HS-5 (cell line): ENCODE results near the gene MAGEB4.
"Not testable (repeated sequence)": the region's sequence is repeated elsewhere in the genome, so short reads cannot be mapped to it uniquely, and the experiment has no call there.

ENCODE experiments used
- DNase-seq: peaks from one replicate; pipeline ENCODE4 v3.0.0-alpha.2; 2012; ENCODE audit warnings: low read depth

Gene MAGEB4

GRCh38 chrX:30241724-30242415 is at the start of gene MAGEB4:
MAGEB4 (plus strand) TSS chrX:30242000; CDS start chrX:30242136, 136 bp downstream.
- no peak for DNase-seq

GRCh38 chrX:30193910-30194309 is 47.9 kb upstream of the MAGEB4 start:
- not testable (repeated sequence) for DNase-seq

- no peak for DNase-seq
Observed at GRCh38 chrX:30196322-30196721, 45.5 kb upstream of the MAGEB4 start.

GRCh38 chrX:30212172-30212571 is 29.6 kb upstream of the MAGEB4 start:
- no peak for DNase-seq

GRCh38 chrX:30215357-30215843 is 26.4 kb upstream of the MAGEB4 start, which contains the start of gene MAGEB2:
MAGEB2 (plus strand) TSS chrX:30215563; CDS start chrX:30218581, 3,018 bp downstream.
- DNase-seq: no peak

- no peak for DNase-seq
Observed at GRCh38 chrX:30217465-30217864, 24.3 kb upstream of the MAGEB4 start.

GRCh38 chrX:30219372-30219771 is 22.4 kb upstream of the MAGEB4 start:
- no peak for DNase-seq

GRCh38 chrX:30220661-30221060 is 21.1 kb upstream of the MAGEB4 start:
- no peak for DNase-seq

GRCh38 chrX:30224536-30224935 is 17.3 kb upstream of the MAGEB4 start:
- no peak for DNase-seq

GRCh38 chrX:30228526-30228925 is 13.3 kb upstream of the MAGEB4 start:
- DNase-seq: no peak

- DNase-seq: no peak
Observed at GRCh38 chrX:30230395-30230794, 11.4 kb upstream of the MAGEB4 start, which contains the start of gene MAGEB3. MAGEB3 (plus strand) TSS chrX:30230657; CDS start chrX:30235925, 5,268 bp downstream.

GRCh38 chrX:30246769-30247489 is 5.1 kb downstream of the MAGEB4 start, which contains the start of gene MAGEB1:
MAGEB1 (plus strand) TSS chrX:30247146; CDS start chrX:30250494, 3,348 bp downstream.
- no peak for DNase-seq

GRCh38 chrX:30248854-30249253 is 7.1 kb downstream of the MAGEB4 start:
- no peak for DNase-seq

GRCh38 chrX:30253257-30253656 is 11.5 kb downstream of the MAGEB4 start:
- no peak for DNase-seq

GRCh38 chrX:30259927-30260326 is 18.1 kb downstream of the MAGEB4 start:
- DNase-seq: no peak

GRCh38 chrX:30261012-30261411 is 19.2 kb downstream of the MAGEB4 start:
- DNase-seq: no peak

GRCh38 chrX:30262763-30263162 is 21.0 kb downstream of the MAGEB4 start:
- no peak for DNase-seq

GRCh38 chrX:30270639-30271038 is 28.8 kb downstream of the MAGEB4 start:
- no peak for DNase-seq

GRCh38 chrX:30275498-30275897 is 33.7 kb downstream of the MAGEB4 start:
- DNase-seq: no peak

GRCh38 chrX:30278365-30278764 is 36.6 kb downstream of the MAGEB4 start:
- DNase-seq: no peak

GRCh38 chrX:30280428-30280827 is 38.6 kb downstream of the MAGEB4 start:
- DNase-seq: no peak

GRCh38 chrX:30282527-30282926 is 40.7 kb downstream of the MAGEB4 start:
- no peak for DNase-seq
